Adrenal gland (tissue), 5 donors: Measurements from ENCODE around the gene SNRNP70.

ENCODE experiments used
- CTCF ChIP-seq, 6 experiments: fragments of 450-650 bp in 4 of 6; fragments of 200-600 bp in 2 of 6; sonication (generic) in 1 of 6; IDR thresholded peaks; 1 replicate in 5 of 6; 2 replicates in 1 of 6; pipeline versions ENCODE4 v1.5.1 to v1.8.0; 2016 to 2021; ENCODE audit warnings: antibody characterized with exemption in 6 of 6, mild to moderate bottlenecking in 2 of 6, moderate library complexity in 1 of 6
- POLR2A ChIP-seq, 2 donors: fragments of 450-650 bp; IDR thresholded peaks; one replicate each; pipeline ENCODE4 v1.6.1; 2017; ENCODE audit warnings: antibody characterized with exemption in 2 of 2, mild to moderate bottlenecking in 2 of 2, moderate library complexity in 1 of 2
- donor health status: DM: no; HTN: no; CAD: no.

GRCh38 chr19:49064768-49065611, 20.3 kb upstream of the SNRNP70 start, which contains the start of gene NTF4:
- TF ChIP-seq CTCF (IDR thresholded peaks at IDR 0.05) (no peak), POLR2A (IDR thresholded peaks at IDR 0.05) (no peak)
